Smooth muscle cell (in vitro differentiated cells): ENCODE data around the gene UBA5. TPM values are rescaled to one million over a fixed set of nuclear protein-coding genes. Genes with fewer than 3 reads are reported as not detected.

Source experiments
- DNase-seq: peaks from one replicate; lab custom pipeline; 2025; ENCODE audit not compliant: unreplicated experiment; lab: John Stamatoyannopoulos, UW
- H2AFZ ChIP-seq: fragments of 200-600 bp; sonication (generic); 2 replicates; pipeline ENCODE4 v1.6.0; 2016; ENCODE audit warnings: antibody characterized with exemption, low read depth, mild to moderate bottlenecking
- H3F3A ChIP-seq: fragments of 200-600 bp; sonication (generic); 2 replicates; pipeline ENCODE4 v1.6.0; 2017; ENCODE audit warnings: antibody characterized with exemption, low read depth
- H3K27ac ChIP-seq: fragments of 200-600 bp; sonication (generic); 2 replicates; pipeline ENCODE4 v1.5.1; 2016; ENCODE audit warnings: low read depth, mild to moderate bottlenecking
- H3K27me3 ChIP-seq: fragments of 200-600 bp; sonication (generic); 2 replicates; pipeline ENCODE4 v1.6.1; 2016; ENCODE audit warnings: low read depth, mild to moderate bottlenecking
- H3K36me3 ChIP-seq: fragments of 200-600 bp; sonication (generic); 2 replicates; pipeline ENCODE4 v1.5.1; 2016; ENCODE audit warnings: low read depth
- H3K4me1 ChIP-seq: fragments of 200-600 bp; sonication (generic); 2 replicates; pipeline ENCODE4 v1.5.1; 2016; ENCODE audit warnings: low read depth
- H3K4me2 ChIP-seq: fragments of 200-600 bp; sonication (generic); 2 replicates; pipeline ENCODE4 v1.6.0; 2016; ENCODE audit warnings: mild to moderate bottlenecking
- H3K4me3 ChIP-seq: fragments of 200-600 bp; sonication (generic); 2 replicates; pipeline ENCODE4 v1.5.1; 2016; ENCODE audit warnings: mild to moderate bottlenecking
- H3K79me2 ChIP-seq: fragments of 200-600 bp; sonication (generic); 2 replicates; pipeline ENCODE4 v1.6.0; 2016; ENCODE audit warnings: low read depth, mild to moderate bottlenecking
- H3K9ac ChIP-seq: fragments of 200-600 bp; sonication (generic); 2 replicates; pipeline ENCODE4 v1.6.0; 2016; ENCODE audit warnings: low read depth
- H3K9me3 ChIP-seq: fragments of 200-600 bp; sonication (generic); replicated peaks from 2 replicates; pipeline ENCODE4 v1.5.1; 2016; ENCODE audit warnings: low read depth
- H4K20me1 ChIP-seq: fragments of 200-600 bp; sonication (generic); 2 replicates; pipeline ENCODE4 v1.6.0; 2016; ENCODE audit warnings: low read depth
- WGBS: methylation state at CpG from one replicate; pipeline ENCODE4 v1.1.7; 2016; ENCODE audit warnings: low lambda C conversion rate; 5-methylcytosine and 5-hydroxymethylcytosine counted together
- polyA plus RNA-seq: library from polyadenylated mRNA; unstranded; fragments of >200 nt; fragmentation: Nextera tagmentation; extraction: Ambion mirVana; gene quantifications from 2 replicates; pipeline ENCODE4 v1.2.1, GENCODE V29; 2016
- total RNA-seq: library from RNA; depleted of rRNA; stranded (reverse); fragments of >200 nt; gene quantifications from 2 replicates; pipeline ENCODE4 v1.2.3, GENCODE V29; 2014
- TF ChIP-seq, protein P1 (sequence below): fragments of 200-600 bp; sonication (generic); IDR thresholded peaks from 2 replicates; pipeline ENCODE4 v1.5.1; 2017; ENCODE audit warnings: borderline replicate concordance, mild to moderate bottlenecking, antibody characterized with exemption; ENCODE audit not compliant: insufficient read depth, poor library complexity, severe bottlenecking

UBA5 gene
- total and polyA plus RNA-seq, 2 experiments from 2014 or later: 36.0 to 43.7 TPM

GRCh38 chr3:132622148-132622547, 38.0 kb upstream of the UBA5 start:
- WGBS: 87% methylated on average over 1 of the region's 1 CpG
- no peaks in the 10 kb centered on the region for H3K27me3 ChIP-seq

DNA sequence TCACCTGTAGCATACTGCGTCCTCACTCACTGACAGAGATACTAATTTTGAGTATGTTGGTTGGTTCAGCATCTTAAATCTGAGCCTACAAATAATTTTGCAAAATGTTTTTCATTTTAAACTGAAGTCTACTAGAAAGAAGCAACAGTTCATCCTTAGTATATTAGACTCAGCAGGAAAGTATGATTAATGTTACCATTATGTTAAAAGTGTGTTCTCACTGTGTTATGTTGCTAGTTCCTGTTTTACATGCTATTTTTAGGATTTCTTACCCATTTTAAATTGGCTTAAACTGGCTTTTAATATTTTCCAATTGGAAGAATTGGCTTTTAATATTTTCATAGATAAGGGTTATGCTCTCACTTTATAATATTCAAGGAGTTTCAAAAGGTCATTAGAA, 37.4 kb upstream of the UBA5 start:
- H3K9me3 ChIP-seq: peaks cover 7% of the 10 kb centered on the region
- H3K4me1 ChIP-seq: no peaks in the 10 kb centered on the region
- H2AFZ ChIP-seq: no peak overlapping the region
- peaks cover 4% of the 10 kb centered on the region for H3F3A ChIP-seq
- no peak overlapping the region for H3K4me3 ChIP-seq
- H3K4me2 ChIP-seq: no peak overlapping the region
- WGBS: 98% methylated on average over 1 of the region's 1 CpG
- H3K79me2 ChIP-seq: no peaks in the 10 kb centered on the region
- TF ChIP-seq, protein P1, sequence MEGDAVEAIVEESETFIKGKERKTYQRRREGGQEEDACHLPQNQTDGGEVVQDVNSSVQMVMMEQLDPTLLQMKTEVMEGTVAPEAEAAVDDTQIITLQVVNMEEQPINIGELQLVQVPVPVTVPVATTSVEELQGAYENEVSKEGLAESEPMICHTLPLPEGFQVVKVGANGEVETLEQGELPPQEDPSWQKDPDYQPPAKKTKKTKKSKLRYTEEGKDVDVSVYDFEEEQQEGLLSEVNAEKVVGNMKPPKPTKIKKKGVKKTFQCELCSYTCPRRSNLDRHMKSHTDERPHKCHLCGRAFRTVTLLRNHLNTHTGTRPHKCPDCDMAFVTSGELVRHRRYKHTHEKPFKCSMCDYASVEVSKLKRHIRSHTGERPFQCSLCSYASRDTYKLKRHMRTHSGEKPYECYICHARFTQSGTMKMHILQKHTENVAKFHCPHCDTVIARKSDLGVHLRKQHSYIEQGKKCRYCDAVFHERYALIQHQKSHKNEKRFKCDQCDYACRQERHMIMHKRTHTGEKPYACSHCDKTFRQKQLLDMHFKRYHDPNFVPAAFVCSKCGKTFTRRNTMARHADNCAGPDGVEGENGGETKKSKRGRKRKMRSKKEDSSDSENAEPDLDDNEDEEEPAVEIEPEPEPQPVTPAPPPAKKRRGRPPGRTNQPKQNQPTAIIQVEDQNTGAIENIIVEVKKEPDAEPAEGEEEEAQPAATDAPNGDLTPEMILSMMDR: no peak
- no peaks in the 10 kb centered on the region for H3K27me3 ChIP-seq
- DNase-seq: no peak
- no peak overlapping the region for H3K27ac ChIP-seq
- H3K36me3 ChIP-seq: peaks cover 20% of the 10 kb centered on the region
- no peaks in the 10 kb centered on the region for H4K20me1 ChIP-seq
- H3K9ac ChIP-seq: no peak overlapping the region

More at GRCh38 chr3:132622148-132622547, 38.0 kb upstream of the UBA5 start:
- Histone ChIP-seq H3K36me3 (peaks cover 16% of the 10 kb centered on the region), H3K4me3 (no peak overlapping the region), H3K9ac (no peak overlapping the region), H3K4me2 (no peak overlapping the region), H3K79me2 (no peaks in the 10 kb centered on the region), H4K20me1 (no peaks in the 10 kb centered on the region), H3K4me1 (no peaks in the 10 kb centered on the region), H3K27ac (no peak overlapping the region), H3F3A (peaks cover 4% of the 10 kb centered on the region), H3K9me3 (peaks cover 7% of the 10 kb centered on the region), H2AFZ (no peak overlapping the region)
- TF ChIP-seq, protein P1: no peak
- DNase-seq: no peak

GRCh38 chr3:132623646-132624045, 36.5 kb upstream of the UBA5 start:
- Histone ChIP-seq H3K79me2 (no peaks in the 10 kb centered on the region), H2AFZ (no peak overlapping the region), H3K27me3 (no peaks in the 10 kb centered on the region), H3K9me3 (peaks cover 7% of the 10 kb centered on the region), H3K4me1 (no peaks in the 10 kb centered on the region), H3K9ac (no peak overlapping the region), H4K20me1 (no peaks in the 10 kb centered on the region), H3K4me2 (no peak overlapping the region), H3F3A (peaks cover 4% of the 10 kb centered on the region), H3K4me3 (no peak overlapping the region), H3K36me3 (peaks cover 21% of the 10 kb centered on the region), H3K27ac (no peak overlapping the region)
- no peak for DNase-seq
- WGBS: 100% methylated on average over 1 of the region's 1 CpG
- TF ChIP-seq, protein P1: no peak

DNA sequence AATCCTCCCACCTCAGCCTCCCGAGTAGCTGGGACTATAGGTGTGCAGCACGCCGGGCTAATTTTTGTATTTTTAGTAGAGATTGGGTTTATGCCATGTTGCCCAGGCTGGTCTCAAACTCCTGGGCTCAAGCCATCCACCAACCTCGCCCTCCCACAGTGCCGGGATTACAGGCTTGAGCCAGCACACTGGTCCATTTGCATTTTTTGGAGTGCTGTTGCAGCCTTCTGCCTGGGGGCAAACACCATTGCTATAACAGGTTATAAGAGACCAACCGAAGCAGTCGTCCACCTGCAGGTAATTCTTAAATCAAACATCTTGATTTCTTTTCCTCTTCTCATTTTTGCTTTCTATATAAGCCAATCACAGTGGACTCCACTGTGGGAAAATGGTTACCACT, 35.3 kb upstream of the UBA5 start:
- H3K27me3 ChIP-seq: no peaks in the 10 kb centered on the region
- H3K36me3 ChIP-seq: peaks cover 18% of the 10 kb centered on the region
- peaks cover 4% of the 10 kb centered on the region for H3F3A ChIP-seq
- no peak overlapping the region for H3K4me3 ChIP-seq
- H3K79me2 ChIP-seq: no peaks in the 10 kb centered on the region
- H3K9ac ChIP-seq: no peak overlapping the region
- H3K4me1 ChIP-seq: no peaks in the 10 kb centered on the region
- WGBS: 90% methylated on average over 7 of the region's 7 CpGs
- H3K9me3 ChIP-seq: peaks cover 7% of the 10 kb centered on the region
- H3K4me2 ChIP-seq: no peak overlapping the region
- H4K20me1 ChIP-seq: no peaks in the 10 kb centered on the region
- TF ChIP-seq, protein P1: no peak
- DNase-seq: no peak
- H3K27ac ChIP-seq: no peak overlapping the region
- no peak overlapping the region for H2AFZ ChIP-seq
